ENCODE data around the gene ANKRD11.
"Not testable (repeated sequence)": the region's sequence is repeated elsewhere in the genome, so short reads cannot be mapped to it uniquely, and the experiment has no call there.

Gene ANKRD11

GRCh38 chr16:89452925-89453324, 37.4 kb downstream of the ANKRD11 start:
- no peak for DNase-seq (ENCODE audit: low read depth in 2 of 2)

GRCh38 chr16:89452241-89452640, 38.1 kb downstream of the ANKRD11 start:
- no peak for DNase-seq (ENCODE audit: low read depth in 2 of 2)

DNA sequence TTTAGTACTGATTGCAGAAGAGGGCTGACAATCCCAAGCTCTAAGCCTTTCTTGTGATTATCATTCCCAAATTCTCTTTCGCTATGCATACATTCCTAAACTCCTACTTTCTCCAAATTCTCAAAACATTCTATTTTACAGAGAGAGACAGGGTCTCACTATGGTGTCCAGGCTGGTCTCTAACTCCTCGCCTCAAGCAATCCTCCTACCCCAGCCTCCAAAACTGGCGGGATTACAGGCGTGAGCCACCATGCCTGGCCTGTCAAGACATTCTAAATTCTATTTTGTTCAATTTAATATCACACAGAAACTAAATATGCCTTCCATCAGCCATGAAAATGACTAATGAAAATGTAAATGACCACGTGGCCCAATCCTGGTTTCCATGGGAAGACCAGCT, 39.8 kb downstream of the ANKRD11 start:
- no peak for DNase-seq (ENCODE audit: low read depth in 2 of 2)

- no peak for DNase-seq (ENCODE audit: low read depth in 2 of 2)
Observed at GRCh38 chr16:89449726-89450335, 40.5 kb downstream of the ANKRD11 start.

DNA sequence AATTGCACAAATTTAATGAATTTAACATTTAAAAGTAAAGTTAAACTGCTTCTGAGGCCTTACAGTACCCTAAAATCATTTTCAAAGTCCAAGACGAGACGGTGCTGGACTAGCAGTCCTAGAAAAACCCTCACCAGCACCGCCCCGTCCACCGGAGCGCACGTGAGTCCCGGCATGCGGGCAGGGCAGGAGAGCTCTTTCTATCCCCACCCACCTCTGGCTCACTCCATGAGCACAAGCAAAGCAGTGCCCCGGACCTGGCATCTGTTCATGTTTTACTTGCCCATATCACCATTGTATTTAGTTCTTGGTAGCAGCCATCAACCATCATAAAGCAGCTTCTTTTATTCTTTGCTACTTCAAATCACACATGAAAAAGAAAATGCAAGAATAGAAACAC, 41.7 kb downstream of the ANKRD11 start:
- DNase-seq (ENCODE audit: low read depth in 2 of 2), result no peak

GRCh38 chr16:89446975-89447293, 43.4 kb downstream of the ANKRD11 start:
- DNase-seq (ENCODE audit: low read depth in 2 of 2), result no peak

DNA sequence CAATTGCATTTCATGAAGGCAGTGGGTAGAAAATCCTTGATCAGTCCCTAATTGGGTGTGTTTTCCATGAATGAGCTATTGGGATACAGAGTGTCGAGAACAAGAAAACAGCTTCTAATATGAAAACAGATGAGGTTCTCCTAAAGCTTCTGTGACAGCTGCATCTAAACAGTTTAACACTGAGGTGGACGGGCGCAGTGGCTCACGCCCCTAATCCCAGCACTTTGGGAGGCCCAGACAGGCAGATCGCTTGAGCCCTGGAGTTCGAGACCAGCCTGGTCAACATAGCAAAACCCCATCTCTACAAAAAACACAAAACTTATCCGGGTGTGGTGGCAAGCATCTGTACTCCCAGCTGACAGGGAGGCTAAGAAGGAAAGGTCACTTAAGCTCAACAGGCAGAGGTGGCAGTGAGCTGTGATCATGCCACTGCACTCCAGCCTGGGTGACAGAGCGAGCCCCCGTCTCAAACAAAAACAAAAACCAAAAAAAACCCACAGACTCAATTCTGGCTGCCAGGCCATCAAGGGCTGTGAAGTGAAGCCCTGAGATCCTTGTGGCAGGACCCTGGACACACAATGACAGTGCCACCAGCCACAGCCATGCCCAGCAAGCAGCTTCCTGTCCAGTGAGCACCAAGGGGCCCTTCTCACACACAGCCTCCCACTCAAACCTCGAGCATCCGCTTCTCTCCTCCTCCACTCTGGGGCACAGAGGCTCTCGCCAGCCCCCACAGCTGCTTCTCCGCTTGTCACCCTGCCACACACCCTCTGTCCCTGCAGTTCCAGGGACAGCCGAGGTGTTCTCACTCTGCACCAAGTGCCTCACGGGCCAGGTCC, 44.0 kb downstream of the ANKRD11 start:
- DNase-seq (ENCODE audit: low read depth in 2 of 2), result no peak

DNA sequence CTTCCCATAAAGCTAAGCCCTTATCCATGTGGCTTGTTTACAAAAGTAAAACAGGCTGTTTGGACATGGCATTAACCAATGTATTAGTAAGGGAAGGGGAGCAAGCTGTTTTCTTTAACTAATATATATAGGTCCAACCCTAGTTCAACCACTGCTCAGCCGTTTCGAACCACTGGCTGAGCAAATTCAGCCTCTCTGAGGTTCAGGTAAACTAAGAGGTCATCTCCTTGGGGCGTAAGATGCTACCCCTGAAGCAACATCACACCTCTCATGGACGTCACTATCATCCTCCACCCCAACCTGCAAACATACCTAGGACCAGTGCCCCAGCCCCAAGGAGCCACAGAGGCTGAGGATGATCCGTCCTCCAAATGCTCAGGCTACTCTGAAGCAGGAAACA, 45.2 kb downstream of the ANKRD11 start:
- no peak for DNase-seq (ENCODE audit: low read depth in 2 of 2)

DNA sequence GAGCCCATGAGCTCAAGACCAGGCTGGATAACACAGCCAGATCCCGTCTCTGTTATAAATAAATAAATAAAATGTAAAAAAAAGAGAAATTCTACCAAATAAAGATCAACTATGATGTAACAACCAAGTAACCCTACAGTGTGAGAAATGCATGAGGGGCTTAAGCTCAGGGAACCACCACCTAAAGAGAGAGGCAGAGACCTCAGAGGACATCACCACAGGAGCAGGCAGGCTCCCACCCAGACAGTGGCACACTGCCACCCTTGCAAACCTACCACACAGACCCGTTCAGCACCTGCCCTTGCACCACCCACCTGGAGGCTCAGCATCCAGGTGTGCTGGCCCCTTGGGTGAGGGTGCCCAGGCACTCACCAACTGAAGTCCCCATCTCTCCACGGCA, 45.6 kb downstream of the ANKRD11 start:
- DNase-seq (ENCODE audit: low read depth in 2 of 2), result no peak

- DNase-seq (ENCODE audit: low read depth in 2 of 2), result no peak
Observed at GRCh38 chr16:89444151-89444723, 46.1 kb downstream of the ANKRD11 start.

DNA sequence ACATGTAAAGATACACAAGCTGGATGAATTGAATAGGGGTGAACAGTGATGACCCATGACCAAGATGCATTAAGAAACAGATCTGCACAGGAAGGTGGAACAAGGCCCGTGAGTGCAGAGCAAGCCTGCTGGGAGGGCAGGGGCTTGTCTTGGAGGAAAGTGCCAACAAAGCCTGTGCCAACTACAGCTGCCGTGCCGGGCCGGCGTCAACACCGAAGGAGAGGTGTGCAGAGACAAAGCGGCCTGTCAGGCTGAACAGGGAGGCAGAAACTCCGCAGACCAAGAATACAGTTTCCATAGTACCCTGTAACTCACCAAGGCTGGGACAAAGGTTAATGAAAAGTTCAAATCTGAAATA, 46.7 kb downstream of the ANKRD11 start:
- no peak for DNase-seq (ENCODE audit: low read depth in 2 of 2)

DNA sequence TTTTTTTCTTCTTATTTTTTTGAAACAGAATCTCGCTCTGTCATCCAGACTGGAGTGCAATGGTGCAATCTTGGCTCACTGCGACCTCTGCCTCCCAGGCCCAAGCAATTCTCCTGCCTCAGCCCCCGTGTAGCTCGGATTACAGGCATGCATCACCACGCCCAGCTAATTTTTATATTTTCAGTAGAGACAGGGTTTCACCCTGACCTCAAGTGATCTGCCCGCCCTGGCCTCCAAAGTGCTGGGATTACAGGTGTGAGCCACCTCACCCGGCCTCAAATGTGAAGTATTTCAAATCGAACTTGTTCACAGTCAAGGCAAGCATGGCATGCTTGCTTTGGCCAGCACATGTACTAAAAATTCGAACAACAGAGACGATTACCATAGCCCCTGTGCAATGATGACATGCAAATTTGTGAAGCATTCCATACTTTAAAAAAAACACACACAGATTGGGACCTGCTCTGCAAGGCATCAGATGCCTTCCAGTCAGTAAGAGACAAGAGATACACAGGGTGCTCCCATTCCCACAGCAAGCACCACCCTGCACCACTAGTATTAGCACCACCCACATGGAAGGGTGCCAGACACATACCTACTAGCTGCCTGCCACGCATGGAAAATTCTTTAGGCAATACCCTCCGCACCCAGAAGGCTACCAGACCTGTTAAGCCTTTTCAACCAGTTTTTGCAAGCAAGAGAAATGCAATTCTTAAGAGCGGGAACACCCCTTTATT, 47.2 kb downstream of the ANKRD11 start:
- DNase-seq (ENCODE audit: low read depth in 2 of 2), result no peak

- DNase-seq (ENCODE audit: low read depth in 2 of 2), result no peak
Observed at GRCh38 chr16:89442588-89442987, 47.8 kb downstream of the ANKRD11 start.

GRCh38 chr16:89439659-89440058, 50.7 kb downstream of the ANKRD11 start:
- DNase-seq (ENCODE audit: low read depth in 2 of 2), result no peak

DNA sequence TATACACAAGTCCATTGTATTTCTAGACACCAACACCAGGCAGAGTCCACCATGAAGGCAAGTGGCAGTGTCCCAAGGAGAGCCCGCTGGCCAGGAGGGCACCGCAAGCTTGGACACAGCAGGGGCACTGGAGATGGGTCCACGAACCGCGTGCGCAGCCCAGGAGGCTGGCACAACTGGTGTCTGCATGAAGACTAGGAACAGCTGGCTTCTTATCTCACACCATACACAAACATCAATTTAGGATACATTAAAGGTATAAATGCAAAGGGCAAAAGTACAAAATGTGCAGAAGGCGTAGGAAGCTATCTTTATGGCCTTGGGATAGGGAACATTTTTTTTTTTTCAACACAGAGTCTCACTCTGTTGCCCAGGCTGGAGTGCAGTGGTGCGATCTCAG, 52.4 kb downstream of the ANKRD11 start:
- DNase-seq (ENCODE audit: low read depth in 2 of 2), result no peak

DNA sequence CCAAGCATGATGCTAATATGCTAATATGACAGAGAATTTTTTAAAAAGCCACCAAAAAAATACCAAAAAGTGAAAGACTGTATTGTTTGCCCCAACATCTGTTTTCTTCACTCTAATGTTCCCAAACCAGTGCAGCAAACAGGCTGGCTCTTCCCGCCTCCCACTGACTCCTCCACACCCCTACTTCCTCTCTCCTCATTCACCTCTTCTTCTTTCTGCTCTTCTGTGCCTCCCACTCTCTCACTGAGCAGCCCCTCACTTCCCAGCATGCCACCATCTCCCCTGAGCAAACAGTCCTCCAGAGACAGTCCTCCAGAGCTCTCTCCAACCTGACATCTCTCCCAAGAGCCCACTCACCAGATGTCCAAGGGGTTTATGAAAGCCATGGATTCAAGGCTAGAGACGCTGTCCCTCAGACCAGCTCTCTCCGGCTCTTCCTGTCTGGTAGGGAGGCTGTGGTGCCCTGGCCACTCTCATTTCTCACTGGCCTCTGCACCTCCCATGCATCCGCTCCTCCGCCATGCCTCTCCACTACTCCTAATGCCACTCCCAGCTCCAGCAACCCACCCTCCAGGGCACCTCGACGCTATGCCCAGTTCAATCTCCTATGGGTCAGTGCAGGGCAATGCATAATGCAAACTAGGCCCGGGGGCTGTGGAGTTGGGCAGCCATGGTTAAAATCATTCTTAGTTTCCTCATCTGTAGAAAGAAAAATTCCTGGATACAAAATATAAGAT, 52.9 kb downstream of the ANKRD11 start:
- DNase-seq (ENCODE audit: low read depth in 2 of 2), result no peak

GRCh38 chr16:89436366-89436765, 54.0 kb downstream of the ANKRD11 start:
- no peak for DNase-seq (ENCODE audit: low read depth in 2 of 2)

- not testable (repeated sequence) for DNase-seq (ENCODE audit: low read depth in 2 of 2)
Observed at GRCh38 chr16:89435059-89435458, 55.3 kb downstream of the ANKRD11 start.

- DNase-seq (ENCODE audit: low read depth in 2 of 2), result no peak
Observed at GRCh38 chr16:89434490-89434889, 55.9 kb downstream of the ANKRD11 start.

GRCh38 chr16:89433363-89433984, 56.9 kb downstream of the ANKRD11 start:
- DNase-seq (ENCODE audit: low read depth in 2 of 2), result not testable (repeated sequence)

DNA sequence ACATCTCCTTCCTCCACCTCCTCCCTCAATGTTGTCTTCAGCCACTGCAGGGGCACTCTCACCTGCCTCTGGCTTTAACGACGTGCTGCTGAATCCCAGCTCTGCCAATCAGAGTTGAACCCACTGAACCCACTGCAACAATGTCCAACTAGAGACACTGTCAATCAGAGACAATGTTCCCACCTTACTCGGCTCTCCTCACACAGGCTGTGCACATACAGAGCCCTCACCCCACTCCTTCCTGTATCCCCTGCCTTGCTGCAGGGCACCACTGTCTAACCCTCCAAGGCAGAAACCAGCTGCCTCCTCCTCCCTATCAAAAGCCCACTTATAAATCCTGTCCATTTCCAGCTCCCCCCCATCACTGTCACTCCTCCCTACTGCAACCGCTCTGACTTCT, 58.7 kb downstream of the ANKRD11 start:
- DNase-seq (ENCODE audit: low read depth in 2 of 2), result no peak

Data from stimulated activated CD8-positive, alpha-beta memory T cell treated with anti-CD3 and anti-CD28 coated beads, Interleukin-7, amount 100 ng/mL, for 1 hour (primary cell).